SK-N-SH treated with all-trans-retinoic acid at 6 μM for 48 hours (cell line): Measurements from ENCODE around the gene LSM14A.

ENCODE experiments used
- ARNTL ChIP-seq: fragments of 450-650 bp; formaldehyde crosslinking; IDR thresholded peaks from 2 replicates; pipeline ENCODE4 v1.5.0; 2020; ENCODE audit warnings: low read depth, mild to moderate bottlenecking, moderate library complexity, borderline replicate concordance
- CREB5 ChIP-seq: fragments of 250-450 bp; sonication (Bioruptor Pico); IDR thresholded peaks from 2 replicates; pipeline ENCODE4 v1.5.1; 2020; ENCODE audit warnings: low read depth, mild to moderate bottlenecking, moderate library complexity
- ISL1 ChIP-seq: fragments of 250-450 bp; sonication (Bioruptor Pico); IDR thresholded peaks from 2 replicates; pipeline ENCODE4 v2.1.2; 2022; ENCODE audit warnings: mild to moderate bottlenecking, moderate library complexity
- OSR1 ChIP-seq: fragments of 250-450 bp; sonication (Bioruptor Pico); IDR thresholded peaks from 2 replicates; pipeline ENCODE4 v1.8.0; 2022; ENCODE audit warnings: moderate library complexity, mild to moderate bottlenecking, inconsistent platforms
- PPARA ChIP-seq: fragments of 250-450 bp; sonication (Bioruptor Pico); IDR thresholded peaks from 2 replicates; pipeline ENCODE4 v1.5.0; 2020; ENCODE audit warnings: mild to moderate bottlenecking, borderline replicate concordance
- RARB ChIP-seq: fragments of 250-450 bp; sonication (Bioruptor Pico); IDR thresholded peaks from 2 replicates; pipeline ENCODE4 v1.8.0; 2021; ENCODE audit warnings: mild to moderate bottlenecking, moderate library complexity
- TCF4 ChIP-seq: fragments of 250-450 bp; sonication (Bioruptor Pico); IDR thresholded peaks from 2 replicates; pipeline ENCODE4 v1.8.0; 2021; ENCODE audit warnings: mild to moderate bottlenecking, moderate library complexity, borderline replicate concordance
- TOX ChIP-seq: fragments of 250-450 bp; sonication (Bioruptor Pico); IDR thresholded peaks from 2 replicates; pipeline ENCODE4 v1.8.0; 2021; ENCODE audit warnings: mild to moderate bottlenecking, moderate library complexity, borderline replicate concordance
- TSHZ2 ChIP-seq: fragments of 250-450 bp; sonication (Bioruptor Pico); IDR thresholded peaks from 2 replicates; pipeline ENCODE4 v1.5.0; 2020; ENCODE audit warnings: mild to moderate bottlenecking, moderate library complexity
- ZC3H10 ChIP-seq: fragments of 250-450 bp; sonication (Bioruptor Pico); IDR thresholded peaks from 2 replicates; pipeline ENCODE4 v1.5.1; 2021; ENCODE audit warnings: mild to moderate bottlenecking, moderate library complexity
- ZFP30 ChIP-seq: fragments of 450-650 bp; formaldehyde crosslinking; IDR thresholded peaks from 2 replicates; pipeline ENCODE4 v1.5.0; 2022; ENCODE audit warnings: mild to moderate bottlenecking, moderate library complexity
- ZNF8 ChIP-seq: fragments of 450-650 bp; formaldehyde crosslinking; IDR thresholded peaks from 2 replicates; pipeline ENCODE4 v1.5.0; 2020; ENCODE audit warnings: mild to moderate bottlenecking, moderate library complexity
- TF ChIP-seq, protein P1 (sequence below): fragments of 250-450 bp; sonication (Bioruptor Pico); IDR thresholded peaks from 2 replicates; pipeline ENCODE4 v1.8.0; 2020; ENCODE audit warnings: mild to moderate bottlenecking, moderate library complexity, borderline replicate concordance

GRCh38 chr19:34149873-34150272 lies 22.4 kb upstream of the LSM14A start:
- no peak for TF ChIP-seq ZFP30 (CRISPR knock-in tag)
- TF ChIP-seq, protein P1, sequence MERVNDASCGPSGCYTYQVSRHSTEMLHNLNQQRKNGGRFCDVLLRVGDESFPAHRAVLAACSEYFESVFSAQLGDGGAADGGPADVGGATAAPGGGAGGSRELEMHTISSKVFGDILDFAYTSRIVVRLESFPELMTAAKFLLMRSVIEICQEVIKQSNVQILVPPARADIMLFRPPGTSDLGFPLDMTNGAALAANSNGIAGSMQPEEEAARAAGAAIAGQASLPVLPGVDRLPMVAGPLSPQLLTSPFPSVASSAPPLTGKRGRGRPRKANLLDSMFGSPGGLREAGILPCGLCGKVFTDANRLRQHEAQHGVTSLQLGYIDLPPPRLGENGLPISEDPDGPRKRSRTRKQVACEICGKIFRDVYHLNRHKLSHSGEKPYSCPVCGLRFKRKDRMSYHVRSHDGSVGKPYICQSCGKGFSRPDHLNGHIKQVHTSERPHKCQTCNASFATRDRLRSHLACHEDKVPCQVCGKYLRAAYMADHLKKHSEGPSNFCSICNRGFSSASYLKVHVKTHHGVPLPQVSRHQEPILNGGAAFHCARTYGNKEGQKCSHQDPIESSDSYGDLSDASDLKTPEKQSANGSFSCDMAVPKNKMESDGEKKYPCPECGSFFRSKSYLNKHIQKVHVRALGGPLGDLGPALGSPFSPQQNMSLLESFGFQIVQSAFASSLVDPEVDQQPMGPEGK (CRISPR knock-in tag), result no peak
- no peak for TF ChIP-seq ISL1 (CRISPR knock-in tag)
- no peak for TF ChIP-seq PPARA (CRISPR knock-in tag)
- TF ChIP-seq TSHZ2 (CRISPR knock-in tag), result no peak
- TF ChIP-seq ZC3H10 (CRISPR knock-in tag), result no peak
- TF ChIP-seq TCF4 (CRISPR knock-in tag), result no peak
- no peak for TF ChIP-seq RARB (CRISPR knock-in tag)
- TF ChIP-seq TOX (CRISPR knock-in tag), result no peak
- no peak for TF ChIP-seq ARNTL (CRISPR knock-in tag)
- TF ChIP-seq CREB5, result no peak
- no peak for TF ChIP-seq ZNF8 (CRISPR knock-in tag)
- TF ChIP-seq OSR1, result no peak
